ENCODE measurements around the gene SIK2. TPM values are rescaled to one million over a fixed set of nuclear protein-coding genes. Genes with fewer than 3 reads are reported as not detected.

SIK2 gene
- total RNA-seq, 1 experiment from 2014 or later: 13.9 TPM

- H3K27me3 Mint-ChIP-seq (ENCODE audit: unreplicated experiment): no peaks in the 10 kb centered on the region
- CTCF ChIA-PET: no interaction called here
- no peak for DNase-seq
- no TSS peak for BruUV-seq (replicated peaks)
- no peak overlapping the region for H3K4me3 Mint-ChIP-seq (ENCODE audit: low read depth, unreplicated experiment)
- no peak for TF ChIP-seq CTCF (IDR thresholded peaks at IDR 0.05; ENCODE audit: unreplicated experiment)
- peaks cover 16% of the 10 kb centered on the region for H3K4me1 Mint-ChIP-seq (ENCODE audit: low read depth, unreplicated experiment)
- no peaks in the 10 kb centered on the region for H3K9me3 Mint-ChIP-seq (ENCODE audit: low read depth, unreplicated experiment)
- H3K36me3 Mint-ChIP-seq (ENCODE audit: insufficient read depth, unreplicated experiment): peaks cover 23% of the 10 kb centered on the region
- H3K27ac Mint-ChIP-seq (ENCODE audit: unreplicated experiment): no peak overlapping the region
- intact Hi-C loops (cut with micrococcal nuclease; ENCODE audit: unreplicated experiment): loop anchor here (5.0 kb wide), 1 partner anchor 100 kb away; no protein-coding TSS in a partner anchor
Measured at GRCh38 chr11:111606986-111607385, 4.7 kb downstream of the SIK2 start.

- Mint-ChIP-seq H3K4me3 (ENCODE audit: low read depth, unreplicated experiment) (no peak overlapping the region), H3K27me3 (ENCODE audit: unreplicated experiment) (no peaks in the 10 kb centered on the region), H3K36me3 (ENCODE audit: insufficient read depth, unreplicated experiment) (peaks cover 16% of the 10 kb centered on the region), H3K4me1 (ENCODE audit: low read depth, unreplicated experiment) (peaks cover 16% of the 10 kb centered on the region), H3K9me3 (ENCODE audit: low read depth, unreplicated experiment) (no peaks in the 10 kb centered on the region), H3K27ac (ENCODE audit: unreplicated experiment) (no peak overlapping the region)
- no peak for TF ChIP-seq CTCF (IDR thresholded peaks at IDR 0.05; ENCODE audit: unreplicated experiment)
- intact Hi-C loops (cut with micrococcal nuclease; ENCODE audit: unreplicated experiment): loop anchor here (5.0 kb wide), 1 partner anchor 100 kb away; no protein-coding TSS in a partner anchor
- CTCF ChIA-PET: no interaction called here
- no TSS peak for BruUV-seq (replicated peaks)
- DNase-seq: no peak
Measured at GRCh38 chr11:111607751-111608150, 5.5 kb downstream of the SIK2 start.

- CTCF ChIA-PET: interaction anchor here (0.5 kb wide), 1 partner anchor 16 kb away, joined by 4 read pairs; no protein-coding TSS in a partner anchor
- no TSS peak for BruUV-seq (replicated peaks)
- no peaks in the 10 kb centered on the region for H3K36me3 Mint-ChIP-seq (ENCODE audit: insufficient read depth, unreplicated experiment)
- no peak for TF ChIP-seq CTCF (IDR thresholded peaks at IDR 0.05; ENCODE audit: unreplicated experiment)
- no peaks in the 10 kb centered on the region for H3K9me3 Mint-ChIP-seq (ENCODE audit: low read depth, unreplicated experiment)
- DNase-seq: no peak
- no peaks in the 10 kb centered on the region for H3K4me1 Mint-ChIP-seq (ENCODE audit: low read depth, unreplicated experiment)
- intact Hi-C loops (cut with micrococcal nuclease; ENCODE audit: unreplicated experiment): no loop called here
- no peak overlapping the region for H3K27ac Mint-ChIP-seq (ENCODE audit: unreplicated experiment)
- H3K27me3 Mint-ChIP-seq (ENCODE audit: unreplicated experiment): no peaks in the 10 kb centered on the region
- H3K4me3 Mint-ChIP-seq (ENCODE audit: low read depth, unreplicated experiment): no peak overlapping the region
Measured at GRCh38 chr11:111612224-111612623, 10.0 kb downstream of the SIK2 start.

GRCh38 chr11:111617286-111617685 lies 15.0 kb downstream of the SIK2 start:
- no peaks in the 10 kb centered on the region for H3K4me1 Mint-ChIP-seq (ENCODE audit: low read depth, unreplicated experiment)
- intact Hi-C loops (cut with micrococcal nuclease; ENCODE audit: unreplicated experiment): no loop called here
- DNase-seq: no peak
- BruUV-seq (replicated peaks): no TSS peak
- no peak for TF ChIP-seq CTCF (IDR thresholded peaks at IDR 0.05; ENCODE audit: unreplicated experiment)
- CTCF ChIA-PET: no interaction called here
- no peaks in the 10 kb centered on the region for H3K27me3 Mint-ChIP-seq (ENCODE audit: unreplicated experiment)
- H3K9me3 Mint-ChIP-seq (ENCODE audit: low read depth, unreplicated experiment): no peaks in the 10 kb centered on the region
- no peak overlapping the region for H3K4me3 Mint-ChIP-seq (ENCODE audit: low read depth, unreplicated experiment)
- no peak overlapping the region for H3K27ac Mint-ChIP-seq (ENCODE audit: unreplicated experiment)
- H3K36me3 Mint-ChIP-seq (ENCODE audit: insufficient read depth, unreplicated experiment): no peaks in the 10 kb centered on the region

Data from Calu3 (cell line).